NCI-H187 (cell line): ENCODE measurements around the gene CPVL.

Source experiments
- DNase-seq, 2 experiments: peaks; one replicate each; lab custom pipeline; 2025; lab: John Stamatoyannopoulos, UW

Gene CPVL

GRCh38 chr7:28976022-28976421 lies 170.3 kb downstream of the CPVL start:
- no peak for DNase-seq

- no peak for DNase-seq
Observed at GRCh38 chr7:28973591-28973990, 172.7 kb downstream of the CPVL start.

GRCh38 chr7:28964056-28964455 lies 182.3 kb downstream of the CPVL start:
- no peak for DNase-seq

- DNase-seq = peak in 1 of 2 experiments; percentile 12
Observed at GRCh38 chr7:28961972-28962371, 184.4 kb downstream of the CPVL start.

GRCh38 chr7:28960071-28960840 lies 186.1 kb downstream of the CPVL start:
- DNase-seq = no peak

GRCh38 chr7:28958980-28959347 lies 187.4 kb downstream of the CPVL start:
- no peak for DNase-seq

GRCh38 chr7:28958235-28958979 lies 187.9 kb downstream of the CPVL start, which contains the start of gene TRIL:
TSS of gene TRIL (minus strand) at chr7:28958330. CDS start at chr7:28958046, 284 bp downstream.
- no peak for DNase-seq

- no peak for DNase-seq
Observed at GRCh38 chr7:28957751-28958234, 188.5 kb downstream of the CPVL start.

- DNase-seq = no peak
Observed at GRCh38 chr7:28957064-28957750, 189.1 kb downstream of the CPVL start.

- DNase-seq = peak; percentile 30 to 44
Observed at GRCh38 chr7:28956608-28957063, 189.7 kb downstream of the CPVL start.

GRCh38 chr7:28955718-28956607 lies 190.4 kb downstream of the CPVL start:
- peak; percentile 3 to 11 for DNase-seq

- no peak for DNase-seq
Observed at GRCh38 chr7:28955356-28955717, 191.0 kb downstream of the CPVL start.

GRCh38 chr7:28954946-28955345 lies 191.4 kb downstream of the CPVL start:
- DNase-seq = no peak

- DNase-seq = no peak
Observed at GRCh38 chr7:28954471-28954870, 191.9 kb downstream of the CPVL start.

- DNase-seq = no peak
Observed at GRCh38 chr7:28953633-28954032, 192.7 kb downstream of the CPVL start.
